GM12801 (cell line): ENCODE results near the gene OLIG2.

Source experiments
- TF ChIP-seq, protein P1 (sequence below): IDR thresholded peaks from one replicate; pipeline ENCODE4 v1.5.1; 2011; ENCODE audit warnings: control low read depth; ENCODE audit not compliant: insufficient read length; ENCODE audit errors: extremely low read depth

Gene OLIG2

GRCh38 chr21:33069994-33070743, 44.4 kb downstream of the OLIG2 start, which contains the start of gene OLIG1:
OLIG1 (plus strand) TSS chr21:33070141; CDS start chr21:33070247, 106 bp downstream.
- TF ChIP-seq, protein P1, sequence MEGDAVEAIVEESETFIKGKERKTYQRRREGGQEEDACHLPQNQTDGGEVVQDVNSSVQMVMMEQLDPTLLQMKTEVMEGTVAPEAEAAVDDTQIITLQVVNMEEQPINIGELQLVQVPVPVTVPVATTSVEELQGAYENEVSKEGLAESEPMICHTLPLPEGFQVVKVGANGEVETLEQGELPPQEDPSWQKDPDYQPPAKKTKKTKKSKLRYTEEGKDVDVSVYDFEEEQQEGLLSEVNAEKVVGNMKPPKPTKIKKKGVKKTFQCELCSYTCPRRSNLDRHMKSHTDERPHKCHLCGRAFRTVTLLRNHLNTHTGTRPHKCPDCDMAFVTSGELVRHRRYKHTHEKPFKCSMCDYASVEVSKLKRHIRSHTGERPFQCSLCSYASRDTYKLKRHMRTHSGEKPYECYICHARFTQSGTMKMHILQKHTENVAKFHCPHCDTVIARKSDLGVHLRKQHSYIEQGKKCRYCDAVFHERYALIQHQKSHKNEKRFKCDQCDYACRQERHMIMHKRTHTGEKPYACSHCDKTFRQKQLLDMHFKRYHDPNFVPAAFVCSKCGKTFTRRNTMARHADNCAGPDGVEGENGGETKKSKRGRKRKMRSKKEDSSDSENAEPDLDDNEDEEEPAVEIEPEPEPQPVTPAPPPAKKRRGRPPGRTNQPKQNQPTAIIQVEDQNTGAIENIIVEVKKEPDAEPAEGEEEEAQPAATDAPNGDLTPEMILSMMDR = no peak

- TF ChIP-seq, protein P1 = no peak
Observed at GRCh38 chr21:33070744-33070997, 44.9 kb downstream of the OLIG2 start.

GRCh38 chr21:33070998-33071769, 45.4 kb downstream of the OLIG2 start:
- TF ChIP-seq, protein P1 = no peak

DNA sequence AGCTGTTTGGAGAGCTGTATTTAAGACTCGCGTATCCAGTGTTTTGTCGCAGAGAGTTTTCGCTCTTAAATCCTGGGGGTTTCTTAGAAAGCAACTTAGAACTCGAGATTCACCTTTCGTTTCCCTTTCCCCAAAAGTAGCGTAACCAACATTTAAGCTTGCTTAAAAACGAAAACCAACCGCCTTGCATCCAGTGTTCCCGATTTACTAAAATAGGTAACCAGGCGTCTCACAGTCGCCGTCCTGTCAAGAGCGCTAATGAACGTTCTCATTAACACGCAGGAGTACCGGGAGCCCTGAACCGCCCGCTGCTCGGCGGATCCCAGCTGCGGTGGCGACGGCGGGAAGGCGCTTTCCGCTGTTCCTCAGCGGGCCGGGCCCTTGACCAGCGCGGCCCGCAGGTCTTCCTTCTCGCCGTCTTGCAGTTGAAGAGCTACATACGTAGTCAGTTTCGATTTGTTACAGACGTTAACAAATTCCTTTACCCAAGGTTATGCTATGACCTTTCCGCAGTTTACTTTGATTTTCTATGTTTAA, 46.1 kb downstream of the OLIG2 start:
- TF ChIP-seq, protein P1 = no peak

- TF ChIP-seq, protein P1 = no peak
Observed at GRCh38 chr21:33073636-33074035, 47.9 kb downstream of the OLIG2 start.

- TF ChIP-seq, protein P1 = no peak
Observed at GRCh38 chr21:33075128-33075527, 49.4 kb downstream of the OLIG2 start.

GRCh38 chr21:33075596-33076195, 50.0 kb downstream of the OLIG2 start:
- TF ChIP-seq, protein P1 = no peak
